A549 treated with Hydrocortisone at 1 μM for 4 hours (cell line): Measurements from ENCODE around the gene RNU6-9. TPM values are rescaled to one million over a fixed set of nuclear protein-coding genes. Genes with fewer than 3 reads are reported as not detected.

Experiments
- total RNA-seq: library from RNA; stranded (reverse); fragments of 200-300 nt; extraction: Qiagen RNA extraction; gene quantifications from 5 replicates; pipeline ENCODE4 v1.2.3, GENCODE V29; 2022

RNU6-9 gene
- total RNA-seq, result not detected in 5 replicates

GRCh38 chr19:892894-893689 lies at the start of gene RNU6-9, which contains the start of gene MED16:
Gene RNU6-9 (plus strand): TSS chr19:893484.
Gene MED16 (minus strand): TSS chr19:893187. CDS start chr19:891131, 2,056 bp downstream.

GRCh38 chr19:852136-853013 lies 40.9 kb upstream of the RNU6-9 start, which contains the start of gene ELANE:
Gene ELANE (plus strand): TSS chr19:852303. CDS start chr19:852329, 26 bp downstream.

GRCh38 chr19:858868-859843 lies 34.1 kb upstream of the RNU6-9 start, which contains the start of gene CFD:
Gene CFD (plus strand): TSS chr19:859664. CDS start chr19:859690, 26 bp downstream.

GRCh38 chr19:913080-913748 lies 19.9 kb downstream of the RNU6-9 start, which contains the start of gene R3HDM4:
Gene R3HDM4 (minus strand): TSS chr19:913219. CDS start chr19:913157, 62 bp downstream.

GRCh38 chr19:917323-918151 lies 24.3 kb downstream of the RNU6-9 start, which contains the start of gene KISS1R:
Gene KISS1R (plus strand): TSS chr19:917333. CDS start chr19:917503, 170 bp downstream.

GRCh38 chr19:925526-926322 lies 32.4 kb downstream of the RNU6-9 start, which contains the start of gene ARID3A:
Gene ARID3A (plus strand): TSS chr19:926035. CDS start chr19:929529, 3,494 bp downstream.

Other genes with a start within 250 kb of the RNU6-9 start
- 53.5 to 72.9 TPM (median 70.7 TPM) in 5 replicates for gene RNF126, start 230.3 kb upstream of the RNU6-9 start, total RNA-seq
- gene FSTL3, start 217.1 kb upstream of the RNU6-9 start, total RNA-seq, result 210 to 272 TPM (median 239 TPM) in 5 replicates
- 0.16 to 0.23 TPM in 2 of 5 replicates, not detected in the others for gene PRSS57, start 198.0 kb upstream of the RNU6-9 start, total RNA-seq
- 12.0 to 17.9 TPM (median 14.3 TPM) in 5 replicates for gene PALM, start 184.5 kb upstream of the RNU6-9 start, total RNA-seq
- gene MISP, start 142.4 kb upstream of the RNU6-9 start, total RNA-seq, result 73.4 to 86.5 TPM (median 79.6 TPM) in 5 replicates
- gene PTBP1, start 96.0 kb upstream of the RNU6-9 start, total RNA-seq, result 195 to 244 TPM (median 206 TPM) in 5 replicates
- gene PLPPR3, start 71.5 kb upstream of the RNU6-9 start, total RNA-seq, result 2.5 to 5.6 TPM (median 3.7 TPM) in 5 replicates
- 0.14 to 0.56 TPM (median 0.23 TPM) in 5 replicates for gene AZU1, start 65.6 kb upstream of the RNU6-9 start, total RNA-seq
- gene PRTN3, start 52.5 kb upstream of the RNU6-9 start, total RNA-seq, result 0.14 to 0.46 TPM (median 0.43 TPM) in 5 replicates
- gene ELANE, start 41.2 kb upstream of the RNU6-9 start, total RNA-seq, result 0.09 to 0.46 TPM (median 0.20 TPM) in 5 replicates
- gene CFD, start 33.8 kb upstream of the RNU6-9 start, total RNA-seq, result 8.2 to 22.5 TPM (median 20.7 TPM) in 5 replicates
- 13.1 to 25.9 TPM (median 23.8 TPM) in 5 replicates for gene MED16, start 297 bp upstream of the RNU6-9 start, total RNA-seq
- 30.7 to 39.0 TPM (median 37.7 TPM) in 5 replicates for gene R3HDM4, start 19.7 kb downstream of the RNU6-9 start, total RNA-seq
- 0.18 to 0.53 TPM (median 0.47 TPM) in 5 replicates for gene KISS1R, start 23.8 kb downstream of the RNU6-9 start, total RNA-seq
- 4.5 to 5.5 TPM (median 4.9 TPM) in 5 replicates for gene ARID3A, start 32.6 kb downstream of the RNU6-9 start, total RNA-seq
- 41.9 to 70.4 TPM (median 66.9 TPM) in 5 replicates for gene WDR18, start 90.9 kb downstream of the RNU6-9 start, total RNA-seq
- gene GRIN3B, start 106.9 kb downstream of the RNU6-9 start, total RNA-seq, result 1.6 to 3.6 TPM (median 2.4 TPM) in 5 replicates
- gene TMEM259, start 127.6 kb downstream of the RNU6-9 start, total RNA-seq, result 88.1 to 125 TPM (median 119 TPM) in 5 replicates
- not detected in 5 replicates for gene RNU6-2, start 128.0 kb downstream of the RNU6-9 start, total RNA-seq
- gene CNN2, start 133.1 kb downstream of the RNU6-9 start, total RNA-seq, result 70.3 to 98.3 TPM (median 87.8 TPM) in 5 replicates
- gene ABCA7, start 146.6 kb downstream of the RNU6-9 start, total RNA-seq, result 12.7 to 19.5 TPM (median 15.0 TPM) in 5 replicates
- 3.2 to 4.9 TPM (median 4.7 TPM) in 5 replicates for gene ARHGAP45, start 173.7 kb downstream of the RNU6-9 start, total RNA-seq
- 189 to 252 TPM (median 230 TPM) in 5 replicates for gene POLR2E, start 201.9 kb downstream of the RNU6-9 start, total RNA-seq
- 385 to 499 TPM (median 481 TPM) in 5 replicates for gene GPX4, start 210.5 kb downstream of the RNU6-9 start, total RNA-seq